HL-60 (cell line): Measurements from ENCODE around the gene CD48.

Experiments
- POLR2AphosphoS5 ChIP-seq: IDR thresholded peaks from 2 replicates; pipeline ENCODE4 v1.6.1; 2012; ENCODE audit warnings: low read depth
- TF ChIP-seq, protein P1 (sequence below): IDR thresholded peaks from one replicate; pipeline ENCODE4 v1.5.1; 2011; ENCODE audit warnings: low read length, control low read depth, inconsistent platforms; ENCODE audit not compliant: insufficient read depth

DNA sequence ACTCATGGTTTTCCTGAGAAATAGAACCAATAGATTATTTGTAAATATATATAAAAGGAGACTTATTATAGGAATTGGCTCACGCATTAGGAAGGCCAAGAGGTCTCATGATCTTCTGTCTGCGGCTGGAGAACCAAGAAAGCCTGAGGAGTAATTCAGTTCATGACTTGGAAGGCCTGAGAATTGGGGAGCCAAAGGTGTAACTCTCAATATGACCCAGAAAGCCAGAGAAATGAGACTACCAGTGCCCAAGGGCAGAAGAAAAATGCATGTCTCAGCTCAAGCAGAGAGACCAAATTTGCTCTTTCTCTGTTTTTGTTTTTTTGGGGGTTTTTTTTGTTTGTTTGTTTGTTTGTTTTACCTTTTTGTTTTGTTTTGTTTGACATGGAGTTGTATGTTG is 46.9 kb upstream of the CD48 start:
- TF ChIP-seq, protein P1, sequence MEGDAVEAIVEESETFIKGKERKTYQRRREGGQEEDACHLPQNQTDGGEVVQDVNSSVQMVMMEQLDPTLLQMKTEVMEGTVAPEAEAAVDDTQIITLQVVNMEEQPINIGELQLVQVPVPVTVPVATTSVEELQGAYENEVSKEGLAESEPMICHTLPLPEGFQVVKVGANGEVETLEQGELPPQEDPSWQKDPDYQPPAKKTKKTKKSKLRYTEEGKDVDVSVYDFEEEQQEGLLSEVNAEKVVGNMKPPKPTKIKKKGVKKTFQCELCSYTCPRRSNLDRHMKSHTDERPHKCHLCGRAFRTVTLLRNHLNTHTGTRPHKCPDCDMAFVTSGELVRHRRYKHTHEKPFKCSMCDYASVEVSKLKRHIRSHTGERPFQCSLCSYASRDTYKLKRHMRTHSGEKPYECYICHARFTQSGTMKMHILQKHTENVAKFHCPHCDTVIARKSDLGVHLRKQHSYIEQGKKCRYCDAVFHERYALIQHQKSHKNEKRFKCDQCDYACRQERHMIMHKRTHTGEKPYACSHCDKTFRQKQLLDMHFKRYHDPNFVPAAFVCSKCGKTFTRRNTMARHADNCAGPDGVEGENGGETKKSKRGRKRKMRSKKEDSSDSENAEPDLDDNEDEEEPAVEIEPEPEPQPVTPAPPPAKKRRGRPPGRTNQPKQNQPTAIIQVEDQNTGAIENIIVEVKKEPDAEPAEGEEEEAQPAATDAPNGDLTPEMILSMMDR, result no peak
- TF ChIP-seq POLR2AphosphoS5, result no peak
